HepG2 (cell line): ENCODE data around the gene TBC1D16. TPM values are rescaled to one million over a fixed set of nuclear protein-coding genes. Genes with fewer than 3 reads are reported as not detected.

Experiments
- ATAC-seq: fragments of 200-7000 bp; cut with Tn5 transposase; 3 replicates; pipeline ENCODE4 v1.9.1; 2020; ENCODE audit warnings: mild to moderate bottlenecking, moderate library complexity
- BruUV-seq: library from RNA; stranded (reverse); fragments of 400-500 nt; replicated peaks from 2 replicates; lab custom pipeline; 2021; lab: Mats Ljungman, UMichigan
- CTCF ChIA-PET: fragments of 300-600 bp; formaldehyde crosslinking; extraction: SDS; loops from one replicate; lab custom pipeline; 2021; ENCODE audit warnings: low total read pairs, inconsistent platforms, low intra/inter-chr PET ratio; lab: Yijun Ruan, JAX
- POLR2A ChIA-PET: fragments of 350-600 bp; sonication (Branson Sonifier 250); formaldehyde crosslinking; loops from one replicate; lab custom pipeline; 2020; ENCODE audit warnings: antibody characterized with exemption, inconsistent platforms; lab: Yijun Ruan, JAX
- DNase-seq: peaks from one replicate; pipeline ENCODE4 v3.0.0-alpha.2; 2015; ENCODE audit warnings: low spot score
- FAIRE-seq: peaks from 3 replicates; lab custom pipeline; 2011; peaks lifted over from hg19 to GRCh38; lab: Jason Lieb, UNC
- H2AFZ ChIP-seq: one replicate; pipeline ENCODE4 v1.6.1; 2011; ENCODE audit warnings: low read length, inconsistent platforms
- H3K27ac ChIP-seq: fragments of 300-600 bp; 3 replicates; pipeline ENCODE4 v1.8.0; 2011; ENCODE audit warnings: mixed run types, mild to moderate bottlenecking, mixed read lengths, low read length, inconsistent platforms; ENCODE audit not compliant: insufficient read depth; ENCODE audit errors: extremely low read length
- H3K27me3 ChIP-seq, 2 experiments: fragments of 200-600 bp in 1 of 2; 2 replicates in 1 of 2; 3 replicates in 1 of 2; pipeline versions ENCODE4 v1.6.0 to v1.8.0; 2011; ENCODE audit warnings: low read length in 2 of 2, mild to moderate bottlenecking in 2 of 2, moderate library complexity in 2 of 2, inconsistent platforms in 1 of 2; ENCODE audit not compliant: insufficient read depth in 2 of 2, control insufficient read depth in 1 of 2
- H3K36me3 ChIP-seq, 2 experiments: fragments of 200-600 bp in 1 of 2; replicated peaks in 1 of 2; 2 replicates in 1 of 2; 3 replicates in 1 of 2; pipeline versions ENCODE4 v1.5.1 to v1.8.0; 2011; ENCODE audit warnings: low read length in 2 of 2, inconsistent platforms in 1 of 2; ENCODE audit not compliant: insufficient read depth in 2 of 2, control insufficient read depth in 1 of 2
- H3K4me1 ChIP-seq: 2 replicates; pipeline ENCODE4 v1.5.1; 2012; ENCODE audit warnings: low read length, inconsistent platforms; ENCODE audit not compliant: insufficient read depth
- H3K4me2 ChIP-seq: 2 replicates; pipeline ENCODE4 v1.6.0; 2011; ENCODE audit warnings: low read depth, low read length, inconsistent platforms
- H3K4me3 ChIP-seq, 3 experiments: fragments of 200-600 bp in 1 of 3; sonication (generic), shearing (Covaris generic) in 1 of 3; replicated peaks in 1 of 3; 2 replicates each; pipeline ENCODE4 v1.5.1; 2011 to 2016; ENCODE audit warnings: low read length in 3 of 3, inconsistent platforms in 2 of 3, low read depth in 2 of 3, mild to moderate bottlenecking in 2 of 3, control low read depth in 1 of 3, mixed read lengths in 1 of 3; ENCODE audit not compliant: insufficient read depth in 1 of 3
- H3K79me2 ChIP-seq: one replicate; pipeline ENCODE4 v1.6.1; 2011; ENCODE audit warnings: low read length, inconsistent platforms; ENCODE audit not compliant: insufficient read depth
- H3K9ac ChIP-seq: 2 replicates; pipeline ENCODE4 v1.6.0; 2011; ENCODE audit warnings: mild to moderate bottlenecking, low read depth, low read length, inconsistent platforms; ENCODE audit not compliant: insufficient read depth
- H3K9me3 ChIP-seq: 2 replicates; pipeline ENCODE4 v1.5.1; 2012; ENCODE audit warnings: mild to moderate bottlenecking, low read length
- H4K20me1 ChIP-seq: 2 replicates; pipeline ENCODE4 v1.6.0; 2011; ENCODE audit warnings: inconsistent platforms, mild to moderate bottlenecking, low read length, moderate library complexity; ENCODE audit not compliant: insufficient read depth
- MAZ ChIP-seq, 2 experiments: sonication (generic) in 1 of 2; formaldehyde crosslinking in 1 of 2; IDR thresholded peaks; 2 replicates each; pipeline versions ENCODE4 v1.5.0 to v1.6.1; 2012 to 2020; ENCODE audit warnings: low read depth in 2 of 2, mild to moderate bottlenecking in 2 of 2, borderline replicate concordance in 1 of 2, improper control_type of control experiment in 1 of 2, low read length in 1 of 2, missing genetic modification reagents in 1 of 2, moderate library complexity in 1 of 2
- PAXIP1 ChIP-seq: sonication (generic); formaldehyde crosslinking; conservative IDR thresholded peaks from 2 replicates; pipeline ENCODE4 v1.4.0; 2020; ENCODE audit warnings: mild to moderate bottlenecking, missing genetic modification reagents, moderate library complexity
- ZNF883 ChIP-seq: sonication (generic); formaldehyde crosslinking; IDR thresholded peaks from 2 replicates; pipeline ENCODE4 v1.5.1; 2020; ENCODE audit warnings: mild to moderate bottlenecking, missing genetic modification reagents; ENCODE audit errors: not compliant biosample characterization
- WGBS: methylation state at CpG from one replicate; pipeline ENCODE4 v1.1.6; 2017; ENCODE audit warnings: low lambda C conversion rate; 5-methylcytosine and 5-hydroxymethylcytosine counted together
- in situ Hi-C: cut with HindIII; loops from 2 replicates; pipeline ENCODE4 v1.10.0; 2017; ENCODE audit warnings: low pct_unique_long_range_greater_than_20kb; ENCODE audit not compliant: extremely low pct_ligation_motif_present
- intact Hi-C: fragments of 100-400 bp; cut with micrococcal nuclease; formaldehyde crosslinking; loops from one replicate; pipeline ENCODE4 v1.10.0; 2022; ENCODE audit not compliant: unreplicated experiment
- polyA plus RNA-seq, 8 experiments: library from polyadenylated mRNA; depleted of rRNA in 3 of 8; stranded (reverse) in 7 of 8; unstranded in 1 of 8; fragments of >200 nt; fragmentation: Illumina TruSeq in 4 of 8; extraction: Trizol in 4 of 8; gene quantifications; 2 replicates each; pipeline versions ENCODE4 v1.2.1 to v1.2.3, GENCODE V29; 2011 to 2016; ENCODE audit warnings: low read depth in 4 of 8, missing spikeins in 1 of 8, mixed read lengths in 1 of 8; ENCODE audit not compliant: insufficient read depth in 1 of 8
- total RNA-seq, 5 experiments: library from RNA; depleted of rRNA; stranded (reverse); fragments of >200 nt; fragmentation: Illumina TruSeq; extraction: Trizol; gene quantifications; 2 replicates each; pipeline ENCODE4 v1.2.3, GENCODE V29; 2016; ENCODE audit warnings: low read depth in 1 of 5

Gene TBC1D16
- total and polyA plus RNA-seq, 2 of the 13 experiments (the other 11 are each of a cell fraction or from before 2014, with no cell fraction given), result 14.9 to 24.9 TPM

GRCh38 chr17:79978548-79978855 is 57.2 kb downstream of the TBC1D16 start:
- H2AFZ ChIP-seq, result no peak overlapping the region
- no peak overlapping the region for H3K4me2 ChIP-seq
- no peak overlapping the region for H3K27ac ChIP-seq
- H3K4me1 ChIP-seq, result no peaks in the 10 kb centered on the region
- TF ChIP-seq ZNF883, result no peak
- TF ChIP-seq PAXIP1 (CRISPR knock-in tag), result no peak
- no peak for TF ChIP-seq MAZ (IDR thresholded peaks at IDR 0.05; ENCODE audit: borderline replicate concordance, low read depth, low read length)
- TF ChIP-seq MAZ (CRISPR knock-in tag; IDR thresholded peaks at IDR 0.05; ENCODE audit: low read depth), result no peak
- ChIA-PET POLR2A (interaction anchor here (0.8 to 1.9 kb wide), 3 partner anchors 8 to 148 kb away, joined by 3 to 6 read pairs (median 3); no protein-coding TSS in a partner anchor), CTCF (no interaction called here)
- no TSS peak for BruUV-seq
- DNase-seq (no peak), ATAC-seq (no peak), FAIRE-seq (no peak)
- intact Hi-C loops, result no loop called here
- in situ Hi-C loops, result no loop called here
- H3K4me3 ChIP-seq, result no peak overlapping the region
- H4K20me1 ChIP-seq, result no peaks in the 10 kb centered on the region
- H3K9ac ChIP-seq, result no peak overlapping the region
- H3K9me3 ChIP-seq, result no peaks in the 10 kb centered on the region
- peaks cover 10% of the 10 kb centered on the region for H3K79me2 ChIP-seq
- no peaks in the 10 kb centered on the region for H3K27me3 ChIP-seq
- peaks cover 7 to 18% of the 10 kb centered on the region in 2 experiments; a peak in 2 of 5 replicates for H3K36me3 ChIP-seq
- WGBS, result 97% methylated on average over 11 of the region's 11 CpGs
